ENCODE measurements around the gene FGB.
"Not testable (repeated sequence)": the region's sequence is repeated elsewhere in the genome, so short reads cannot be mapped to it uniquely, and the experiment has no call there.

Gene FGB

DNA sequence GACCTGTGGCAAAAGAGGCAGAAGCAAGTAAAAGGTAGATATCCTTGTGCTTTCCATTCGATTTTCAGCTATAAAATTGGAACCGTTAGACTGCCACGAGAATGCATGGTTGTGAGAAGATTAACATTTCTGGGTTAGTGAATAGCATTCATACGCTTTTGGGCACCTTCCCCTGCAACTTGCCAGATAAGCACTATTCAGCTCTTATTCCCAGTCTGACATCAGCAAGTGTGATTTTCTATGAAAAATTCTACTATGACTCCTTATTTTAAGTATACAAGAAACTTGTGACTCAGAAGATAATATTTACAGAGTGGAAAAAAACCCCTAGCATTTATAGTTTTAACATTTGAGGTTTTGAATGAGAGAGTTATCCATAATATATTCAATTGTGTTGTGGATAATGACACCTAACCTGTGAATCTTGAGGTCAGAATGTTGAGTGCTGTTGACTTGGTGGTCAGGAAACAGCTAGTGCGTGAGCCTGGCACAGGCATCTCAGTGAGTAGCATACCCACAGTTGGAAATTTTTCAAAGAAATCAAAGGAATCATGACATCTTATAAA lies 3.9 kb downstream of the FGB start:
- DNase-seq: no peak

DNA sequence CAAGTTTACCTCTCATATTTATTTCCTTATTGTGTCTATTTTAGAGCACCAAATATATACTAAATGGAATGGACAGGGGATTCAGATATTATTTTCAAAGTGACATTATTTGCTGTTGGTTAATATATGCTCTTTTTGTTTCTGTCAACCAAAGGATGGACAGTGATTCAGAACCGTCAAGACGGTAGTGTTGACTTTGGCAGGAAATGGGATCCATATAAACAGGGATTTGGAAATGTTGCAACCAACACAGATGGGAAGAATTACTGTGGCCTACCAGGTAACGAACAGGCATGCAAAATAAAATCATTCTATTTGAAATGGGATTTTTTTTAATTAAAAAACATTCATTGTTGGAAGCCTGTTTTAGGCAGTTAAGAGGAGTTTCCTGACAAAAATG lies 6.2 kb downstream of the FGB start:
- no peak for DNase-seq

DNA sequence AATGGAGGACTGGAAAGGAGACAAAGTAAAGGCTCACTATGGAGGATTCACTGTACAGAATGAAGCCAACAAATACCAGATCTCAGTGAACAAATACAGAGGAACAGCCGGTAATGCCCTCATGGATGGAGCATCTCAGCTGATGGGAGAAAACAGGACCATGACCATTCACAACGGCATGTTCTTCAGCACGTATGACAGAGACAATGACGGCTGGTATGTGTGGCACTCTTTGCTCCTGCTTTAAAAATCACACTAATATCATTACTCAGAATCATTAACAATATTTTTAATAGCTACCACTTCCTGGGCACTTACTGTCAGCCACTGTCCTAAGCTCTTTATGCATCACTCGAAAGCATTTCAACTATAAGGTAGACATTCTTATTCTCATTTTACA lies 6.8 kb downstream of the FGB start:
- no peak for DNase-seq

DNA sequence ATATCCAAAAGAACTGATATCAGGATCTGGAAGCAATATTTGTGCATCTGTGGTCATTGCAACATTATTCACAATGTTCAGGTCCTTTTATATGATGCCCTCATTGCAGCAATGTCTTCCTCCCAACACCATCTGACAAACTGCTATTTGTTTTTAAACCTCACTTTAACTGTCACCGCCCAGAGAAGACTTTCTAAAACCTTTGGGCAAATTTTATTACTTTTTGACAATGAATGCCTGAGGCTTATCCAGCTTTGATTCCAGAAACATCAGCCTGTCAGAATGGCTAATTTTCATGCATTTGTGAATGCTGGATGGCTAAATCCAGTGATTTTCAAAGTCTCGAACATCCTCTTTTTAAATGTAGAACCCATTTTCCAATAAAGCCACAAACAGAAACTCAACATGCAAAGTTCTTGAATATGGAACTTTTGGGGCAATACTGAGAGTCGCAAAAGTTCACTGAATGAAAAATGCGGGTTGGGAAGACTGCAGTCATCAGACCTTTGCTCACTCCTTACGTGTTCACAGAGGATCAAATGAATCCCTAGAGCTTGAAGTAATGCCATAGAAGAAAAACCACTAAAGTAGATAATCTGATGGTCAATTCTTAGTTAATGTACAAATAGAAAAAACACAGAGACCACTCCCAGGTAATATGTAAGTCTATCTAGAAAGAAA lies 10.5 kb downstream of the FGB start:
- DNase-seq: no peak

DNA sequence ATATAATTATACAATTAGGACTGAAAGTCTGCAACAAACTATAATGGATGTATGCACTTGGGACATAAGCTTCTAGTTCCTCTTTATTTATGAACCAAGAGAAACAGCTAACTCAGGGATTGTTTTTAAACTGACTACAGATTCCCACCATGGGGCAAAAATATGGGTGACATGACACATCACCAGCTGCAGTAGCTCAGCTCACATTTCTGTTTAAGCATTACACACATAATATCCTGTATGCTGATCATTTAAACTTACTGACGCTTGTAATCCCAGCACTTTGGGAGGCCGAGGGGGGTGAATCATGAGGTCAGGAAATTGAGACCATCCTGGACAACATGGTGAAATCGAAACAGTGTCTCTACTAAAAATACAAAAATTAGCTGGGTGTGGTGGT lies 11.5 kb downstream of the FGB start:
- DNase-seq: no peak

DNA sequence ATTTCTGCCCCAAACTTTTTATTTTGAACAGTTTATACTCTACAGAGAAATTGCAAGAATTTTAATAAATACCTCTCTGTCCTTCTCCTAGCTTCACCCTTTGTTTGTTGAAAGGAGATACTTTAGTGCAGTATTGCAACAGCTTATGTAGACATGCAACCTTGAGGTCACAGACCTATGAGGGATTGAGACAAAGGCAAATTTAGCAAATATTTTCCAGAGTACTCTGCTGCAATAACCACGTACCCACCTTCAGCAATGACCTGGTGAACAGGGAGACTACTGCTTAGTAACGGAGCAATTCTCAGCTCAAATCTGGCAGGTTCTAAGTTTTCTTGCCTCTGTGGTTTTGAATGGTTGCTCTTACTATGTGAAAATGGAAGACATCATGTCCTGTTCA lies 14.5 kb downstream of the FGB start:
- DNase-seq: no peak

- DNase-seq: no peak
These were observed 16.1 kb downstream of the FGB start for GRCh38 chr4:154578919-154579318.

DNA sequence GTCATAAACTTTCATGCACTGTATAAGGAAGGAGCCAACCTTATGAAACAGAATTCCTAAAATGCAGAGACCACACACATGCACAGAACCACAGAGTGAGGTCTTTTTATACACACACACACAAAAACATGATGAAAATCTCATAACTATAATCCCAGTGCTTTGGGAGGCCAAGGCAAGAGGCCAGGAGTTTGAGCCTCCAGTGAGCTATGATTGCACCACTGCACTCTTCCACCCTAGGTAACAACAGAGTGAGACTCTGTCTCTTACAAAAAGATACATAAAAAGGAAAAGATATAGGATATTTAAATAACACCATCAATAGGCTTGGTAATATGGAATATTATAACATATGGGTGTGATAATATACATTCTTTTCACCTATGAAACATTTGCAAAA lies 17.1 kb downstream of the FGB start:
- no peak for DNase-seq

DNA sequence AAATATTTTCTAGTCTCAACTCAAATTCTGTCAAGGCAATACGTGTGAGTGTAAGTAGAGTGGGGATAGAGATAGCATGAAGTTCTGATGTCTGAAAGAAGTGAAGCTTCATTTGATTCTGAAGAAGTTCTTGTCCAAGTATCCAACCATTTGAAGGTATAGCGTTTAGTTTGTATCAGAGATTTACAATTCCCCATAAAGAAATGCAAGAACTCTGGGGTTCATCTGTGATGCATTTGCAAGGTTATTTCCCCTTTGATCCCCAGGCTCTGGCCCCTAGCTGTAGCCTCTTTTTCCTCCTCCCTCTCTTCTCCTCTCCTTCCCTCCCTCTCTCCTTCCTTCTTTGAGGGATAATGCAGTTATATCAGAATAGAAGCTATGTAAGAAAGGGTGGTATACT lies 19.9 kb downstream of the FGB start:
- no peak for DNase-seq

DNA sequence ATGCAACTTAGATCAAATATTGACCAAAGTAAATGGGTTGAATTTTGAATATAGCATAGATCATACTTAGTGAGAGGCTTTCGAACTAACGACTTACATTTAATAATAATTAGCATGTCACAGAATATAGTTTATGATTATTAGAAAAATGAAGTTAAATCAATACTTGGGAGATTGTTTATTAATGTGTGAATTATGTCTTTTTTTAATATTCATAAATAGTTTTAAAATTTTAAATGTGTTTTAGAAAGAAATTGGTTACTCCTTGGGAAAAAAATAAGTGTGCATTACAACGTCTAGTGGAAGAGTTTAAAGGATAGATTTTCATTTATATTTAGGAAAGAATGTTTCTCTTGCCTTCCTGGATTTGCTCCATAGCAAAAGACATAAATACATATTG lies 20.4 kb downstream of the FGB start:
- no peak for DNase-seq

DNA sequence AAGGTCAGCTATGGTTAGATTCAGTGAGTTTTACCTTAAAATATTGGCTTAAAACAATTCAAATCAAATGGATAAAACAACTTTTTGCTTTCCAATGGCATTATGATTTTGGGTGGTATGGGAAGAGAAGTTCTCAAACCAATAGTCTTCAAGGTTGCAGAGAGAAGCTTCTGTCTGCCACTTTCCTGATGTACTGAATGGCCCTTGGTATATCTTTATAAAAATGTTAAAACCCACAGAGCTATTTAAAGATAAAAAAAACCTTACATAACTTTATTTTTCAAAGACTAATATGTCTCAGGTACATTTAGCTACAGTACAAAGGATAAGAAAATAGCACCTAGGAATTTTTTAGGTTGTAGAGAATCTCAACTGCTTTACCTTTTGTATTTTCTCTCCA lies 20.9 kb downstream of the FGB start:
- no peak for DNase-seq

DNA sequence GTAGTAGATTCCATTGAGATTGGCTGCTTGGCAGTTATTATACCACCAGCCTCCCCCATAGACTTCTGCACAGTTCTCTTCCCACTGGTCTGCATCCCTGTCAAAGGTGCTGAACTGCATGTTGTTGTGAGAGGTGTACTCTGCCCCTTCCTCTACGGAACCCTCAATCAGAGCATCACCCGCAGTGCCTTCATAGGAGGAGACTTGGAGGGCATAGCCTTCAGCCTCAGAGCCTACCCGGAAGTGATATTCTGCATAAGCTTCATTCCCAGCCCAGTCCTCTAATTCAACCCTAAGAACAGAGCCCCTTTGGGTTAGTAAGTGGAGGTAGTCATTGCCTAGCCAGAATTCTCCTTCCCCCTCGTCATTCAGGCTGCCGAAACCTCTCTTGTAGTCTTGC lies 21.4 kb downstream of the FGB start:
- no peak for DNase-seq

- DNase-seq: no peak
These were observed 22.7 kb downstream of the FGB start for GRCh38 chr4:154585369-154586018.

DNA sequence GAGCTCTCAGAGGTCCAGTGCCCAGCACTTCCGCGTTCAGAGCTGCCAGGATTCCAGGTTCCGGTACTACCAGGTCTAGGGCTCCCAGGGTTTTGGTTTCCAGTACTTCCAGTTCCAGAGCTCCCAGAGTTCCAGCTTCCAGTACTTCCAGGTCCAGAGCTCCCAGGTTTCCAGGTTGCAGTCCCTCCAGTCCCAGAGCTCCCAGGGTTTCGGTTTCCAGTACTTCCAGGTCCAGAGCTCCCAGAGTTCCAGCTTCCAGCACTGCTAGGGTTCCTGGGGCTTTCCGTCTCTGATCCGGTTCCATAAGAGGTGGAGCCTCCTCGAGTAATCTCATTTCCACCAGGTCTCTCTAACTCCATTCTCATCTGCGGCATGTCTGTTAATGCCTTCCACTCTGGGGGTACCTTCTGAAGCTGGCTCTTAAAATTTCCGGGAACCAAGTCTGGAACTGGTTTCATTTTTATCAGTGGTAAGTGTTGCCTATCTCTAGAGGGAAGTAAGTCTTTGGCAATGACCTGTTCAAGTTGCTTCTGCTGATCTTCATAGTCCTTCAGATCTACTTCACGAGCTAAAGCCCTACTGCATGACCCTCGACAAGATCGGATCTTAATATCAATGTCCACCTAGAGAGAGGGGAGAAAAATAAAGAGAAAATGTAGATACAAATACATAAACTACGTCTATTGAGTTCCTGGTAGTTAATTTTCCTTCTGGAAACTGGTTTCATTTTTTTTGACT lies 23.7 kb downstream of the FGB start:
- no peak for DNase-seq

GRCh38 chr4:154588198-154588597 lies 25.4 kb downstream of the FGB start:
- no peak for DNase-seq

GRCh38 chr4:154589296-154590197 lies 26.7 kb downstream of the FGB start:
- DNase-seq: no peak

GRCh38 chr4:154590329-154591006 lies 27.7 kb downstream of the FGB start, which contains the start of gene FGA:
Gene FGA (minus strand): TSS chr4:154590742. CDS start chr4:154590687, 55 bp downstream.
- no peak for DNase-seq

- no peak for DNase-seq
These were observed 29.1 kb downstream of the FGB start for GRCh38 chr4:154591890-154592289.

GRCh38 chr4:154593868-154594267 lies 31.1 kb downstream of the FGB start:
- no peak for DNase-seq

- not testable (repeated sequence) for DNase-seq
These were observed 31.5 kb downstream of the FGB start for GRCh38 chr4:154594343-154594742.

DNA sequence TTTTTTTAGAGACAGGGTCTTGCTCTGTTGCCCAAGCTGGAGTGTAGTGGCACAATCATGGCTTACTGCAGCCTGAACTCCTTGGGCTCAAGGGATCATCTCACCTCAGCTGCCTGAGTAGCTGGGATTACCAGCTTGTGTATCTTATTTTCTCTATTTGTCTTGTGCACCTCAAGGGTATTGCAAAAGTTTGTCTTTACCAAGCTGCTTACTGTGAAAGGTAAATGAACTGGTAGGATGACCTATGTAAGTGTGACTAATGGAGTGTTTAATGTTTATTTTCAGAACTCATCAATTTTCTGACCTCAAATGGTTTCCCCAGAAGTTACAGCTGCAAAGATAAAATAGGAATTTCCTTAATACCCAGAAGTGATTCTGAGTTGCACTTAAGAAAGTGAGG lies 33.0 kb downstream of the FGB start:
- no peak for DNase-seq

- not testable (repeated sequence) for DNase-seq
These were observed 34.5 kb downstream of the FGB start for GRCh38 chr4:154597281-154597680.
